H1 (cell line): Measurements from ENCODE around the gene UBQLN3. TPM values are rescaled to one million over a fixed set of nuclear protein-coding genes. Genes with fewer than 3 reads are reported as not detected.

Source experiments
- CTCF ChIA-PET: fragments of 300-600 bp; sonication (Branson Sonifier 250); formaldehyde crosslinking; loops from one replicate; lab custom pipeline; 2021; ENCODE audit not compliant: partially characterized antibody; lab: Charles Lee
- POLR2A ChIA-PET: fragments of 300-600 bp; sonication (Branson Sonifier 250); formaldehyde crosslinking; loops from one replicate; lab custom pipeline; 2021; ENCODE audit warnings: inconsistent platforms; ENCODE audit not compliant: partially characterized antibody; lab: Charles Lee
- DNase-seq, 2 experiments: peaks; one replicate each; pipeline versions ENCODE4 v3.0.0 to v3.0.0-alpha.2; 2010 to 2022; ENCODE audit warnings: low spot score in 2 of 2, low read depth in 1 of 2, mixed read lengths in 1 of 2
- FAIRE-seq: peaks from 2 replicates; lab custom pipeline; 2011; peaks lifted over from hg19 to GRCh38; lab: Jason Lieb, UNC
- H2AFZ ChIP-seq: 2 replicates; pipeline ENCODE4 v1.8.1; 2012; ENCODE audit warnings: low read length, inconsistent platforms
- H2AK5ac ChIP-seq: 2 replicates; pipeline ENCODE4 v1.6.1; 2013; ENCODE audit warnings: low read depth, low read length
- H2BK120ac ChIP-seq: replicated peaks from 2 replicates; pipeline ENCODE3; 2013; ENCODE audit warnings: low read depth, low read length, inconsistent platforms
- H2BK12ac ChIP-seq: 2 replicates; pipeline ENCODE4 v1.6.1; 2013; ENCODE audit warnings: low read depth, low read length
- H2BK15ac ChIP-seq: 2 replicates; pipeline ENCODE4 v1.6.1; 2013; ENCODE audit warnings: low read length
- H2BK20ac ChIP-seq: 2 replicates; pipeline ENCODE4 v1.6.1; 2013; ENCODE audit warnings: low read length
- H2BK5ac ChIP-seq: 2 replicates; pipeline ENCODE4 v1.6.1; 2013; ENCODE audit warnings: low read depth, low read length
- H3K14ac ChIP-seq: 2 replicates; pipeline ENCODE4 v1.6.1; 2013; ENCODE audit warnings: inconsistent platforms; ENCODE audit not compliant: insufficient read length
- H3K18ac ChIP-seq: 2 replicates; pipeline ENCODE4 v1.6.1; 2013; ENCODE audit warnings: low read length; ENCODE audit errors: extremely low read depth
- H3K23ac ChIP-seq: 2 replicates; pipeline ENCODE4 v1.6.1; 2013; ENCODE audit warnings: inconsistent platforms; ENCODE audit not compliant: insufficient read length
- H3K23me2 ChIP-seq: 2 replicates; pipeline ENCODE4 v1.6.1; 2013; ENCODE audit warnings: low read depth, low read length
- H3K27ac ChIP-seq: 2 replicates; pipeline ENCODE4 v1.6.1; 2011; ENCODE audit warnings: low read depth, low read length, inconsistent platforms
- H3K27me3 ChIP-seq, 4 experiments: replicated peaks in 1 of 4; 1 replicate in 1 of 4; 2 replicates in 3 of 4; pipeline versions ENCODE4 v1.6.1 to v1.8.1; 2011 to 2013; ENCODE audit warnings: low read length in 3 of 4, mild to moderate bottlenecking in 3 of 4, inconsistent platforms in 2 of 4, mixed read lengths in 2 of 4, moderate library complexity in 1 of 4; ENCODE audit not compliant: control insufficient read depth in 3 of 4, insufficient read depth in 3 of 4; ENCODE audit errors: extremely low read depth in 1 of 4
- H3K36me3 ChIP-seq, 4 experiments: 2 replicates each; pipeline versions ENCODE4 v1.6.1 to v1.8.1; 2011 to 2013; ENCODE audit warnings: mild to moderate bottlenecking in 4 of 4, low read length in 3 of 4, moderate library complexity in 2 of 4, control low read depth in 1 of 4, inconsistent platforms in 1 of 4; ENCODE audit not compliant: insufficient read depth in 4 of 4, control insufficient read depth in 2 of 4
- H3K4ac ChIP-seq: replicated peaks from 2 replicates; pipeline ENCODE3; 2013; ENCODE audit warnings: low read length, low read depth, mixed read lengths, inconsistent platforms; ENCODE audit not compliant: insufficient read length
- H3K4me1 ChIP-seq, 4 experiments: replicated peaks in 1 of 4; 1 replicate in 1 of 4; 2 replicates in 3 of 4; pipeline versions ENCODE4 v1.6.1 to v1.8.1; 2011 to 2013; ENCODE audit warnings: low read length in 3 of 4, inconsistent platforms in 2 of 4, mixed read lengths in 1 of 4; ENCODE audit not compliant: insufficient read depth in 4 of 4, control insufficient read depth in 3 of 4
- H3K4me2 ChIP-seq, 2 experiments: 2 replicates each; pipeline versions ENCODE4 v1.6.1 to v1.8.1; 2011 to 2013; ENCODE audit warnings: low read depth in 2 of 2, low read length in 2 of 2, control low read depth in 1 of 2, inconsistent platforms in 1 of 2, mild to moderate bottlenecking in 1 of 2; ENCODE audit not compliant: insufficient read depth in 1 of 2
- H3K4me3 ChIP-seq, 4 experiments: fragments of 200-600, 300-600 bp in 1 of 4; sonication (generic), shearing (Covaris generic), sonication (Bioruptor Twin) in 1 of 4; 2 replicates each; pipeline versions ENCODE4 v1.5.1 to v1.8.1; 2011 to 2016; ENCODE audit warnings: low read length in 4 of 4, low read depth in 3 of 4, control low read depth in 2 of 4, inconsistent platforms in 2 of 4, mild to moderate bottlenecking in 2 of 4, mixed read lengths in 1 of 4, moderate library complexity in 1 of 4; ENCODE audit not compliant: insufficient read depth in 2 of 4; ENCODE audit errors: extremely low read depth in 1 of 4
- H3K56ac ChIP-seq: replicated peaks from 2 replicates; pipeline ENCODE3; 2013; ENCODE audit warnings: low read depth, mild to moderate bottlenecking, mixed read lengths, low read length, inconsistent platforms; ENCODE audit not compliant: insufficient read length
- H3K79me1 ChIP-seq: 2 replicates; pipeline ENCODE4 v1.6.1; 2013; ENCODE audit warnings: low read depth, low read length, control low read depth
- H3K79me2 ChIP-seq, 2 experiments: 2 replicates each; pipeline versions ENCODE4 v1.6.1 to v1.8.1; 2012 to 2013; ENCODE audit warnings: low read length in 2 of 2, mild to moderate bottlenecking in 2 of 2, inconsistent platforms in 1 of 2; ENCODE audit not compliant: insufficient read depth in 2 of 2, control insufficient read depth in 1 of 2
- H3K9ac ChIP-seq, 4 experiments: replicated peaks in 1 of 4; 1 replicate in 1 of 4; 2 replicates in 3 of 4; pipeline versions ENCODE4 v1.6.1 to v1.8.1; 2011 to 2013; ENCODE audit warnings: low read depth in 3 of 4, low read length in 3 of 4, control low read depth in 2 of 4, mild to moderate bottlenecking in 2 of 4, moderate library complexity in 2 of 4, inconsistent platforms in 1 of 4; ENCODE audit errors: extremely low read depth in 1 of 4
- H3K9me3 ChIP-seq, 2 experiments: 2 replicates each; pipeline versions ENCODE4 v1.6.1 to v1.8.1; 2012 to 2013; ENCODE audit warnings: mild to moderate bottlenecking in 2 of 2, moderate library complexity in 2 of 2, control low read depth in 1 of 2, inconsistent platforms in 1 of 2, low read depth in 1 of 2, low read length in 1 of 2, mixed read lengths in 1 of 2; ENCODE audit not compliant: insufficient read depth in 2 of 2
- H4K20me1 ChIP-seq, 2 experiments: replicated peaks in 1 of 2; 2 replicates each; pipeline versions ENCODE3 to v1.8.1; 2011 to 2013; ENCODE audit warnings: inconsistent platforms in 2 of 2, low read length in 2 of 2, mild to moderate bottlenecking in 1 of 2; ENCODE audit not compliant: insufficient read depth in 2 of 2, control insufficient read depth in 1 of 2
- H4K5ac ChIP-seq: 2 replicates; pipeline ENCODE4 v1.6.1; 2013; ENCODE audit warnings: low read length, low read depth, mixed read lengths, inconsistent platforms; ENCODE audit not compliant: insufficient read length
- H4K8ac ChIP-seq: 2 replicates; pipeline ENCODE4 v1.8.0; 2013; ENCODE audit warnings: mild to moderate bottlenecking, moderate library complexity, low read length, inconsistent platforms; ENCODE audit not compliant: insufficient read depth; ENCODE audit errors: extremely low read depth
- H4K91ac ChIP-seq: replicated peaks from 2 replicates; pipeline ENCODE3; 2013; ENCODE audit warnings: low read length, mixed read lengths, inconsistent platforms; ENCODE audit not compliant: insufficient read length
- CBX5 ChIP-seq: fragments of 300-800, 300-1000 bp; sonication (generic); IDR thresholded peaks from 2 replicates; pipeline ENCODE4 v1.7.1; 2016; ENCODE audit warnings: antibody characterized with exemption, low read length, low read depth
- CBX8 ChIP-seq: fragments of 300-800, 300-1000 bp; sonication (generic); IDR thresholded peaks from 2 replicates; pipeline ENCODE4 v1.7.1; 2016; ENCODE audit warnings: low read depth, low read length, borderline replicate concordance
- GTF2F1 ChIP-seq: IDR thresholded peaks from 2 replicates; pipeline ENCODE4 v1.6.1; 2012; ENCODE audit warnings: low read depth, low read length, improper control_type of control experiment, borderline replicate concordance
- MAFK ChIP-seq: IDR thresholded peaks from 2 replicates; pipeline ENCODE4 v1.6.1; 2012; ENCODE audit warnings: low read depth, mild to moderate bottlenecking, improper control_type of control experiment, low read length
- POLR2AphosphoS5 ChIP-seq: IDR thresholded peaks from 2 replicates; pipeline ENCODE4 v1.6.1; 2011; ENCODE audit warnings: low read depth, low read length
- RNF2 ChIP-seq: fragments of 200-900, 300-1000 bp; sonication (generic); IDR thresholded peaks from 2 replicates; pipeline ENCODE4 v1.7.1; 2016; ENCODE audit warnings: borderline replicate concordance, low read depth, mild to moderate bottlenecking, antibody characterized with exemption, low read length; ENCODE audit not compliant: poor library complexity, severe bottlenecking; ENCODE audit errors: missing control alignments
- SAP30 ChIP-seq: fragments of 300-600 bp; sonication (generic); IDR thresholded peaks from 2 replicates; pipeline ENCODE4 v1.7.1; 2012; ENCODE audit warnings: low read length, moderate library complexity, mild to moderate bottlenecking, inconsistent platforms; ENCODE audit not compliant: insufficient read depth, insufficient replicate concordance
- WGBS, 2 experiments: shearing (Covaris generic) in 1 of 2; methylation state at CpG; one replicate each; pipeline versions ENCODE4 v1.1.6 to v1.1.7; 2013 to 2015; ENCODE audit warnings: low lambda C conversion rate in 2 of 2, mixed read lengths in 2 of 2, inconsistent platforms in 1 of 2, low coverage in 1 of 2, missing lambda C conversion rate in 1 of 2; ENCODE audit not compliant: insufficient replicate concordance in 2 of 2, insufficient coverage in 1 of 2, insufficient read length in 1 of 2; ENCODE audit errors: extremely low coverage in 1 of 2, missing lambda C conversion rate in 1 of 2; 5-methylcytosine and 5-hydroxymethylcytosine counted together
- polyA plus RNA-seq, 7 experiments: library from polyadenylated mRNA; depleted of rRNA in 3 of 7; stranded (reverse) in 5 of 7; unstranded in 2 of 7; fragments of >200 nt in 5 of 7; fragments of 200-250 nt in 2 of 7; gene quantifications; 1 replicate in 5 of 7; 2 replicates in 1 of 7; 4 replicates in 1 of 7; pipeline versions ENCODE4 v1.2.1 to v1.2.3, GENCODE V29; 2011 to 2013; ENCODE audit warnings: missing spikeins in 2 of 7, mixed read lengths in 2 of 7
- total RNA-seq: library from RNA; stranded (reverse); fragmentation: NEBNext Ultra II Directional; extraction: Animal tissue kit (Norgen Biotek cat#: 25700); gene quantifications from 2 replicates; pipeline ENCODE4 v1.2.1, GENCODE V29; 2021
- TF ChIP-seq, protein P1 (sequence below): IDR thresholded peaks from 2 replicates; pipeline ENCODE4 v1.6.1; 2012; ENCODE audit warnings: low read length, inconsistent platforms
- TF ChIP-seq, protein P2 (sequence below): IDR thresholded peaks from 2 replicates; pipeline ENCODE4 v1.6.1; 2012; ENCODE audit warnings: inconsistent platforms
- TF ChIP-seq, protein P3 (sequence below): IDR thresholded peaks from 2 replicates; pipeline ENCODE4 v1.6.1; 2012; ENCODE audit warnings: inconsistent platforms

Gene UBQLN3
- total and polyA plus RNA-seq, 2 of the 8 experiments (the other 6 are each of a cell fraction or from before 2014, with no cell fraction given) = not detected

DNA sequence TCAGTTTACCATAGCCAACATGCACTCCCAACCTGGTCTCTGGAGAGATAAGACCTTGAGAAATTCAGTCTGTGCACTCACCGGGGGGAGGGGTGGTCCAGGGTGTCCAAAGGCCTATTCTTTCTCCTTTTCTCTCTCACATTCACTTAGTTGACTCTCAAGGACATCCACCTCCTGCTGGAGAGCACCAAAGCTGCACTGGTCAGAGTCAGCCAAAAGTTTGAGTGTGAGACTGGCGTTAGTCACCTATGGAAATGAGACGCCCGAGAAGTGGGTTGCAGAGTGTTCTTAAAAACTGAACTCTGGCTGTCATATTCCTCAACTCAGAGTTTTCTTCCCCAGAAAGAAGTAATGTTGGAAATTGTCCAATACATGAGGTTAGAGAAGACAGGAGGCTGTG lies 11.8 kb upstream of the UBQLN3 start:
- H3K36me3 ChIP-seq = no peaks in the 10 kb centered on the region
- no peak overlapping the region for H2AFZ ChIP-seq
- H4K8ac ChIP-seq = no peak overlapping the region
- DNase-seq = no peak
- no peak overlapping the region for H3K9ac ChIP-seq
- H2BK20ac ChIP-seq = no peak overlapping the region
- H3K79me2 ChIP-seq = no peaks in the 10 kb centered on the region
- H3K9me3 ChIP-seq = no peaks in the 10 kb centered on the region
- H3K18ac ChIP-seq = no peak overlapping the region
- no peaks in the 10 kb centered on the region; a peak in 1 of 7 replicates for H3K27me3 ChIP-seq
- no peaks in the 10 kb centered on the region for H3K23me2 ChIP-seq
- no peak overlapping the region for H2BK12ac ChIP-seq
- H3K79me1 ChIP-seq = no peaks in the 10 kb centered on the region
- no peak overlapping the region for H3K4ac ChIP-seq
- H3K14ac ChIP-seq = no peak overlapping the region
- CTCF ChIA-PET = interaction anchor here (0.6 to 1.1 kb wide), 2 partner anchors 14 to 225 kb away, joined by 3 read pairs; no protein-coding TSS in a partner anchor
- no peak overlapping the region for H2BK15ac ChIP-seq
- FAIRE-seq = no peak
- H2BK5ac ChIP-seq = no peak overlapping the region
- no peak overlapping the region for H2AK5ac ChIP-seq
- no peak overlapping the region for H3K27ac ChIP-seq
- H3K4me1 ChIP-seq = peaks cover 0 to 3% (median 0%) of the 10 kb centered on the region in 4 experiments; a peak in 1 of 7 replicates
- H3K23ac ChIP-seq = no peak overlapping the region
- POLR2A ChIA-PET = no interaction called here
- H2BK120ac ChIP-seq = no peak overlapping the region
- H3K56ac ChIP-seq = no peak overlapping the region
- no peak overlapping the region for H3K4me3 ChIP-seq
- H3K4me2 ChIP-seq = no peak overlapping the region
- 98% methylated on average over 4 of the region's 4 CpGs; no CpG with 5 or more reads in 1 of the 2 experiments for WGBS, 2 experiments
- H4K5ac ChIP-seq = no peak overlapping the region
- H4K91ac ChIP-seq = no peak overlapping the region
- H4K20me1 ChIP-seq = no peaks in the 10 kb centered on the region
- TF ChIP-seq, protein P1, sequence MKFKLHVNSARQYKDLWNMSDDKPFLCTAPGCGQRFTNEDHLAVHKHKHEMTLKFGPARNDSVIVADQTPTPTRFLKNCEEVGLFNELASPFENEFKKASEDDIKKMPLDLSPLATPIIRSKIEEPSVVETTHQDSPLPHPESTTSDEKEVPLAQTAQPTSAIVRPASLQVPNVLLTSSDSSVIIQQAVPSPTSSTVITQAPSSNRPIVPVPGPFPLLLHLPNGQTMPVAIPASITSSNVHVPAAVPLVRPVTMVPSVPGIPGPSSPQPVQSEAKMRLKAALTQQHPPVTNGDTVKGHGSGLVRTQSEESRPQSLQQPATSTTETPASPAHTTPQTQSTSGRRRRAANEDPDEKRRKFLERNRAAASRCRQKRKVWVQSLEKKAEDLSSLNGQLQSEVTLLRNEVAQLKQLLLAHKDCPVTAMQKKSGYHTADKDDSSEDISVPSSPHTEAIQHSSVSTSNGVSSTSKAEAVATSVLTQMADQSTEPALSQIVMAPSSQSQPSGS = no peak
- TF ChIP-seq GTF2F1 (no peak), POLR2AphosphoS5 (no peak), RNF2 (no peak), MAFK (no peak), SAP30 (no peak), CBX5 (no peak), CBX8 (no peak)
- TF ChIP-seq, protein P2, sequence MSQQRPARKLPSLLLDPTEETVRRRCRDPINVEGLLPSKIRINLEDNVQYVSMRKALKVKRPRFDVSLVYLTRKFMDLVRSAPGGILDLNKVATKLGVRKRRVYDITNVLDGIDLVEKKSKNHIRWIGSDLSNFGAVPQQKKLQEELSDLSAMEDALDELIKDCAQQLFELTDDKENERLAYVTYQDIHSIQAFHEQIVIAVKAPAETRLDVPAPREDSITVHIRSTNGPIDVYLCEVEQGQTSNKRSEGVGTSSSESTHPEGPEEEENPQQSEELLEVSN = no peak
- TF ChIP-seq, protein P3, sequence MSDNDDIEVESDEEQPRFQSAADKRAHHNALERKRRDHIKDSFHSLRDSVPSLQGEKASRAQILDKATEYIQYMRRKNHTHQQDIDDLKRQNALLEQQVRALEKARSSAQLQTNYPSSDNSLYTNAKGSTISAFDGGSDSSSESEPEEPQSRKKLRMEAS = no peak
